Sigmoid colon (tissue), 4 donors: Measurements from ENCODE around the gene SLC35F6.

Source experiments
- EP300 ChIP-seq, 4 donors: sonication (generic); formaldehyde crosslinking; IDR thresholded peaks; one replicate each; pipeline ENCODE4 v1.6.1; 2017; ENCODE audit warnings: antibody characterized with exemption in 4 of 4
- POLR2A ChIP-seq, 2 donors: fragments of 450-650 bp; IDR thresholded peaks; one replicate each; pipeline ENCODE4 v1.6.1; 2016; ENCODE audit warnings: antibody characterized with exemption in 2 of 2, mild to moderate bottlenecking in 2 of 2, moderate library complexity in 2 of 2
- TF ChIP-seq, protein P1 (sequence below), 4 experiments: fragments of 450-650 bp in 3 of 4; fragments of 200-600 bp in 1 of 4; IDR thresholded peaks; one replicate each; pipeline ENCODE4 v1.5.1; 2016 to 2019; ENCODE audit warnings: antibody characterized with exemption in 4 of 4, mild to moderate bottlenecking in 3 of 4, moderate library complexity in 2 of 4

DNA sequence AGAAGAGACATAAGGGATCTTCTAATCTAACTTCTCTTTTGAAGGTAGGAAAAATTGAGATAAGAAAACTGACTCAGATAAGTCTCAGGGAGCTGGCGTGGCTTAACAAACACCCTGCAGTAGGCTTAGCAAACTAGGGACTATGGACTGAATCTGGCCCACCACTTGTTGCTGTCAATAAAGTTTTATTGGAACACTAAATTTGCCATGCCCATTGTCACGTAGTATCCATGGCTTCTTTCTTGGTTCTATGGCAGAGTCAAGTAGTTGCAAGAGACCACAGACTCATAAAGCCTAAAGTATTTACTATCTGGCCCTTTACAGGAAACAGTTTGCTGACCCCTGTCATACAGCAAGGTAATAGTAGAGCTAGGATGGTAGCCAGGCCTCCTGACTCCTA is 47.3 kb upstream of the SLC35F6 start:
- TF ChIP-seq, protein P1, sequence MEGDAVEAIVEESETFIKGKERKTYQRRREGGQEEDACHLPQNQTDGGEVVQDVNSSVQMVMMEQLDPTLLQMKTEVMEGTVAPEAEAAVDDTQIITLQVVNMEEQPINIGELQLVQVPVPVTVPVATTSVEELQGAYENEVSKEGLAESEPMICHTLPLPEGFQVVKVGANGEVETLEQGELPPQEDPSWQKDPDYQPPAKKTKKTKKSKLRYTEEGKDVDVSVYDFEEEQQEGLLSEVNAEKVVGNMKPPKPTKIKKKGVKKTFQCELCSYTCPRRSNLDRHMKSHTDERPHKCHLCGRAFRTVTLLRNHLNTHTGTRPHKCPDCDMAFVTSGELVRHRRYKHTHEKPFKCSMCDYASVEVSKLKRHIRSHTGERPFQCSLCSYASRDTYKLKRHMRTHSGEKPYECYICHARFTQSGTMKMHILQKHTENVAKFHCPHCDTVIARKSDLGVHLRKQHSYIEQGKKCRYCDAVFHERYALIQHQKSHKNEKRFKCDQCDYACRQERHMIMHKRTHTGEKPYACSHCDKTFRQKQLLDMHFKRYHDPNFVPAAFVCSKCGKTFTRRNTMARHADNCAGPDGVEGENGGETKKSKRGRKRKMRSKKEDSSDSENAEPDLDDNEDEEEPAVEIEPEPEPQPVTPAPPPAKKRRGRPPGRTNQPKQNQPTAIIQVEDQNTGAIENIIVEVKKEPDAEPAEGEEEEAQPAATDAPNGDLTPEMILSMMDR (IDR thresholded peaks at IDR 0.05) = no peak
- no peak for TF ChIP-seq EP300 (IDR thresholded peaks at IDR 0.05)
- TF ChIP-seq POLR2A (IDR thresholded peaks at IDR 0.05) = no peak
